DOHH2 (cell line): ENCODE data around the gene SLC9A9.
A peak's percentile ranks its signal among the peaks of the same experiment; 100 is the strongest.

ENCODE experiments used
- CTCF ChIP-seq: fragments of 200-600 bp; sonication (generic); IDR thresholded peaks from one replicate; pipeline ENCODE4 v1.5.1; 2014; ENCODE audit warnings: antibody characterized with exemption, mild to moderate bottlenecking, low read depth, low read length; ENCODE audit not compliant: poor library complexity, severe bottlenecking
- EZH2phosphoT487 ChIP-seq: fragments of 200-600 bp; sonication (generic); IDR thresholded peaks from 2 replicates; pipeline ENCODE4 v1.6.1; 2017; ENCODE audit warnings: borderline replicate concordance, mild to moderate bottlenecking, antibody characterized with exemption, low read length, moderate library complexity, mixed read lengths

- peak; percentile 30 for TF ChIP-seq CTCF
- TF ChIP-seq EZH2phosphoT487 = no peak
Observed at GRCh38 chr3:143348486-143349327, 499.6 kb downstream of the SLC9A9 start.
